Activated CD8-positive, alpha-beta T cell treated with anti-CD3 and anti-CD28 coated beads, Interleukin-2, amount 10 ng/mL, durations not matched to agents 7 days and 5 days (primary cell): Measurements from ENCODE around the gene ZNF366. TPM values are rescaled to one million over a fixed set of nuclear protein-coding genes. Genes with fewer than 3 reads are reported as not detected.
A peak's percentile ranks its signal among the peaks of the same experiment; 100 is the strongest.

Experiments
- ATAC-seq: fragments of 150-1000 bp; cut with Tn5 transposase; one replicate; pipeline ENCODE4 v1.10.0; 2021; ENCODE audit warnings: moderate library complexity
- CTCF ChIA-PET: fragments of 350-600 bp; sonication (Branson Sonifier 250); formaldehyde crosslinking; loops from one replicate; lab custom pipeline; 2021; ENCODE audit warnings: antibody characterized with exemption; lab: Charles Lee
- POLR2A ChIA-PET: fragments of 350-600 bp; sonication (Branson Sonifier 250); formaldehyde crosslinking; loops from one replicate; lab custom pipeline; 2021; ENCODE audit warnings: antibody characterized with exemption; lab: Charles Lee
- DNase-seq: peaks from one replicate; pipeline ENCODE4 v3.0.0-alpha.2; 2020
- H3K27ac Mint-ChIP-seq: one replicate; pipeline ENCODE4 v1.8.0; 2021; ENCODE audit warnings: mild to moderate bottlenecking, mixed read lengths
- H3K27me3 Mint-ChIP-seq: one replicate; pipeline ENCODE4 v1.8.0; 2021; ENCODE audit warnings: low read depth, mixed read lengths
- H3K36me3 Mint-ChIP-seq: one replicate; pipeline ENCODE4 v1.8.0; 2021; ENCODE audit warnings: low read depth, mixed read lengths
- H3K4me1 Mint-ChIP-seq: one replicate; pipeline ENCODE4 v1.8.0; 2021; ENCODE audit warnings: low read depth, mixed read lengths
- H3K4me3 Mint-ChIP-seq: one replicate; pipeline ENCODE4 v1.8.0; 2021; ENCODE audit warnings: mild to moderate bottlenecking, mixed read lengths
- H3K9me3 Mint-ChIP-seq: one replicate; pipeline ENCODE4 v1.8.0; 2022; ENCODE audit warnings: mixed read lengths; ENCODE audit not compliant: insufficient read depth
- total RNA-seq, 2 experiments: library from RNA; stranded (reverse); gene quantifications; one replicate each; pipeline ENCODE4 v1.2.3, GENCODE V29; 2021

The ZNF366 gene, protein sequence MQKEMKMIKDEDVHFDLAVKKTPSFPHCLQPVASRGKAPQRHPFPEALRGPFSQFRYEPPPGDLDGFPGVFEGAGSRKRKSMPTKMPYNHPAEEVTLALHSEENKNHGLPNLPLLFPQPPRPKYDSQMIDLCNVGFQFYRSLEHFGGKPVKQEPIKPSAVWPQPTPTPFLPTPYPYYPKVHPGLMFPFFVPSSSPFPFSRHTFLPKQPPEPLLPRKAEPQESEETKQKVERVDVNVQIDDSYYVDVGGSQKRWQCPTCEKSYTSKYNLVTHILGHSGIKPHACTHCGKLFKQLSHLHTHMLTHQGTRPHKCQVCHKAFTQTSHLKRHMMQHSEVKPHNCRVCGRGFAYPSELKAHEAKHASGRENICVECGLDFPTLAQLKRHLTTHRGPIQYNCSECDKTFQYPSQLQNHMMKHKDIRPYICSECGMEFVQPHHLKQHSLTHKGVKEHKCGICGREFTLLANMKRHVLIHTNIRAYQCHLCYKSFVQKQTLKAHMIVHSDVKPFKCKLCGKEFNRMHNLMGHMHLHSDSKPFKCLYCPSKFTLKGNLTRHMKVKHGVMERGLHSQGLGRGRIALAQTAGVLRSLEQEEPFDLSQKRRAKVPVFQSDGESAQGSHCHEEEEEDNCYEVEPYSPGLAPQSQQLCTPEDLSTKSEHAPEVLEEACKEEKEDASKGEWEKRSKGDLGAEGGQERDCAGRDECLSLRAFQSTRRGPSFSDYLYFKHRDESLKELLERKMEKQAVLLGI
- total RNA-seq = not detected

- Mint-ChIP-seq H3K36me3 (no peaks in the 10 kb centered on the region), H3K9me3 (no peaks in the 10 kb centered on the region), H3K4me1 (peaks cover 3% of the 10 kb centered on the region), H3K4me3 (no peak within 1 kb of the TSS), H3K27me3 (peaks cover 15% of the 10 kb centered on the region), H3K27ac (no peak within 1 kb of the TSS)
- POLR2A ChIA-PET = interaction anchor here (0.7 kb wide), 1 partner anchor 188 kb away, joined by 3 read pairs; the partner anchor contains the start of gene MRPS27
- DNase-seq (no peak), ATAC-seq (no peak)
- CTCF ChIA-PET = interaction anchor here (0.8 kb wide), 1 partner anchor 142 kb away, joined by 3 read pairs; no protein-coding TSS in a partner anchor
Measured at GRCh38 chr5:72507231-72507906, at the start of gene ZNF366. Gene ZNF366, minus strand, starts transcription at chr5:72507410. Its CDS starts 45,914 bp downstream, at chr5:72461496.

- Mint-ChIP-seq H3K4me1 (peaks cover 11% of the 10 kb centered on the region), H3K27me3 (peaks cover 24% of the 10 kb centered on the region), H3K36me3 (no peaks in the 10 kb centered on the region), H3K9me3 (no peaks in the 10 kb centered on the region), H3K4me3 (peak overlapping the region; percentile 48), H3K27ac (no peak overlapping the region)
- POLR2A ChIA-PET = no interaction called here
- CTCF ChIA-PET = no interaction called here
- DNase-seq (peak; percentile 39), ATAC-seq (peak; percentile 87)
Measured at GRCh38 chr5:72556351-72557166, 49.3 kb upstream of the ZNF366 start.

- no peak overlapping the region for H3K27ac Mint-ChIP-seq
- no peak overlapping the region for H3K4me3 Mint-ChIP-seq
- POLR2A ChIA-PET = no interaction called here
- peaks cover 11% of the 10 kb centered on the region for H3K4me1 Mint-ChIP-seq
- DNase-seq (no peak), ATAC-seq (no peak)
- H3K9me3 Mint-ChIP-seq = no peaks in the 10 kb centered on the region
- CTCF ChIA-PET = interaction anchor here (1.0 kb wide), 1 partner anchor 774 kb away, joined by 3 read pairs; no protein-coding TSS in a partner anchor
- no peaks in the 10 kb centered on the region for H3K36me3 Mint-ChIP-seq
- peaks cover 22% of the 10 kb centered on the region for H3K27me3 Mint-ChIP-seq
Measured at GRCh38 chr5:72555871-72556270, 48.7 kb upstream of the ZNF366 start.

- H3K9me3 Mint-ChIP-seq = no peaks in the 10 kb centered on the region
- no peaks in the 10 kb centered on the region for H3K36me3 Mint-ChIP-seq
- no peak overlapping the region for H3K4me3 Mint-ChIP-seq
- DNase-seq (no peak), ATAC-seq (no peak)
- peaks cover 22% of the 10 kb centered on the region for H3K27me3 Mint-ChIP-seq
- H3K4me1 Mint-ChIP-seq = peaks cover 11% of the 10 kb centered on the region
- no peak overlapping the region for H3K27ac Mint-ChIP-seq
- POLR2A ChIA-PET = no interaction called here
- CTCF ChIA-PET = interaction anchor here (1.0 kb wide), 1 partner anchor 773 kb away, joined by 3 read pairs; no protein-coding TSS in a partner anchor
Measured at GRCh38 chr5:72554897-72555296, 47.7 kb upstream of the ZNF366 start.

GRCh38 chr5:72552041-72552557, 44.9 kb upstream of the ZNF366 start:
- no peak overlapping the region for H3K27ac Mint-ChIP-seq
- H3K4me1 Mint-ChIP-seq = peaks cover 8% of the 10 kb centered on the region
- ChIA-PET CTCF (interaction anchor here (1.4 kb wide), 1 partner anchor 15 kb away, joined by 3 read pairs; no protein-coding TSS in a partner anchor), POLR2A (no interaction called here)
- H3K27me3 Mint-ChIP-seq = peaks cover 23% of the 10 kb centered on the region
- no peak for DNase-seq
- H3K9me3 Mint-ChIP-seq = no peaks in the 10 kb centered on the region
- no peaks in the 10 kb centered on the region for H3K36me3 Mint-ChIP-seq
- ATAC-seq = no peak
- no peak overlapping the region for H3K4me3 Mint-ChIP-seq

- H3K4me1 Mint-ChIP-seq = no peaks in the 10 kb centered on the region
- H3K9me3 Mint-ChIP-seq = no peaks in the 10 kb centered on the region
- POLR2A ChIA-PET = no interaction called here
- H3K4me3 Mint-ChIP-seq = no peak overlapping the region
- DNase-seq (no peak), ATAC-seq (no peak)
- CTCF ChIA-PET = interaction anchor here (1.0 kb wide), 1 partner anchor 27 kb away, joined by 3 read pairs; no protein-coding TSS in a partner anchor
- H3K27ac Mint-ChIP-seq = no peak overlapping the region
- H3K36me3 Mint-ChIP-seq = no peaks in the 10 kb centered on the region
- peaks cover 22% of the 10 kb centered on the region for H3K27me3 Mint-ChIP-seq
Measured at GRCh38 chr5:72550595-72550994, 43.4 kb upstream of the ZNF366 start.

GRCh38 chr5:72543811-72544210, 36.6 kb upstream of the ZNF366 start:
- Mint-ChIP-seq H3K4me1 (no peaks in the 10 kb centered on the region), H3K9me3 (no peaks in the 10 kb centered on the region), H3K27me3 (peaks cover 19% of the 10 kb centered on the region), H3K27ac (no peak overlapping the region), H3K4me3 (no peak overlapping the region), H3K36me3 (no peaks in the 10 kb centered on the region)
- CTCF ChIA-PET = no interaction called here
- POLR2A ChIA-PET = no interaction called here
- DNase-seq = no peak
- no peak for ATAC-seq

DNA sequence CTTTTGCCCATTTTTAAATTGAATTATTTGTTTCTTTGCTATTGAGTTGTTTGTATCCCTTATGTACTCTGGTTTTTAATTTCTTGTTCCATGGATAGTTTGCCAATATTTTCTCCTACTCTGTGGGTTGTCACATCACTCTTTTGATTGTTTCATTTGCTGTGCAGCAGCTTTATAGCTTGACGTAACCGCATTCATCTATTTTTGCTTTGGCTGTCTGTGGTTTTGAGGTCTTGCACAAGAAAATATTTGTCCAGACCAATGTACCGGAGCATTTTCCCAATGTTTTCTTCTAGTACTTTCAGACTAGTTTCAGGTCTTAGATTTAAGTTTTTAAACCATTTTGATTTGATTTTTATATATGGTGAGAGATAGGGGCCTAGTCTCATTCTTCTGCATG, 36.2 kb upstream of the ZNF366 start:
- no peaks in the 10 kb centered on the region for H3K4me1 Mint-ChIP-seq
- no peaks in the 10 kb centered on the region for H3K9me3 Mint-ChIP-seq
- no peaks in the 10 kb centered on the region for H3K36me3 Mint-ChIP-seq
- H3K4me3 Mint-ChIP-seq = no peak overlapping the region
- peaks cover 18% of the 10 kb centered on the region for H3K27me3 Mint-ChIP-seq
- no peak for ATAC-seq
- H3K27ac Mint-ChIP-seq = no peak overlapping the region
- ChIA-PET CTCF (no interaction called here), POLR2A (no interaction called here)
- DNase-seq = no peak

- CTCF ChIA-PET = no interaction called here
- Mint-ChIP-seq H3K27me3 (peaks cover 14% of the 10 kb centered on the region), H3K4me3 (no peak overlapping the region), H3K36me3 (no peaks in the 10 kb centered on the region), H3K9me3 (no peaks in the 10 kb centered on the region), H3K4me1 (no peaks in the 10 kb centered on the region), H3K27ac (no peak overlapping the region)
- ATAC-seq (no peak), DNase-seq (no peak)
- POLR2A ChIA-PET = no interaction called here
Measured at GRCh38 chr5:72542695-72543094, 35.5 kb upstream of the ZNF366 start.

DNA sequence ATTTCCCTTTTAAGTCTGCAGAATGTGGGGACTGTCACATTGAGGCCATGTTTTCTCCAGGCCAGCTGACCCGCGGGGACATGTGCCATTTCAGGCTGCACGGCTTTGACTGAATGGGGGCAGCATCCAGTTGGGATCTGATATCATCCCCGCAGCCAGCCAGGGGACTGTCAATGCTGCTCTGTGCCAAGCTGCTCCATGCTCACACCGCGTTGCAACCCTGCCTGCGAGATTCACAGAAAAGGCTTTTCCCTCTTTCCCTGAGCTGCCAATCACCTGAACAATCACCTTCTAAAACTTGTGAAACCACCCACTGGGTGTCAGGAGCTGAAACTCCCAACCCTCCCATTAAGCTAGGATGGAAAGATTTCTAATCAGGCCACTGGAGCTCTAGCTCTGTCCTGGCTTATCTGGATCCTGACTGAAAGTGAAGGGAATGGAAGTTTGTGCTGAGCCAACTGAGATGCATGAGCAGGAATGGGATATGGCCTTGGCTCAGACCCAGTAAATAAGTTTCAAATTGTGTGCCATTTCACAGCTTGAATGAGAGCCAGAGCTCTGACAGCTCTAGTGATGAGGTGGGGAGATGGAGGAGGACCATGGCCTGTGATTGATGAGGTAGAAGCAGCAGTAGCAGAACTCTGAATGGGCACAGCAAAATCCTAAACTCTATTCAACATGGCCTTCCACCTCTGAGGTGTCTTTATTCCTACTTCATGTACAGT, 34.5 kb upstream of the ZNF366 start:
- ChIA-PET CTCF (no interaction called here), POLR2A (no interaction called here)
- ATAC-seq = no peak
- no peak for DNase-seq
- Mint-ChIP-seq H3K4me1 (no peaks in the 10 kb centered on the region), H3K4me3 (no peak overlapping the region), H3K36me3 (no peaks in the 10 kb centered on the region), H3K27me3 (peaks cover 16% of the 10 kb centered on the region), H3K9me3 (no peaks in the 10 kb centered on the region), H3K27ac (no peak overlapping the region)
